H1 (cell line): ENCODE data around the gene UBA3. TPM values are rescaled to one million over a fixed set of nuclear protein-coding genes. Genes with fewer than 3 reads are reported as not detected.

Experiments
- CTCF ChIA-PET: fragments of 300-600 bp; sonication (Branson Sonifier 250); formaldehyde crosslinking; loops from one replicate; lab custom pipeline; 2021; ENCODE audit not compliant: partially characterized antibody; lab: Charles Lee
- POLR2A ChIA-PET: fragments of 300-600 bp; sonication (Branson Sonifier 250); formaldehyde crosslinking; loops from one replicate; lab custom pipeline; 2021; ENCODE audit warnings: inconsistent platforms; ENCODE audit not compliant: partially characterized antibody; lab: Charles Lee
- DNase-seq, 2 experiments: peaks; one replicate each; pipeline versions ENCODE4 v3.0.0 to v3.0.0-alpha.2; 2010 to 2022; ENCODE audit warnings: low spot score in 2 of 2, low read depth in 1 of 2, mixed read lengths in 1 of 2
- FAIRE-seq: peaks from 2 replicates; lab custom pipeline; 2011; peaks lifted over from hg19 to GRCh38; lab: Jason Lieb, UNC
- H2AFZ ChIP-seq: 2 replicates; pipeline ENCODE4 v1.8.1; 2012; ENCODE audit warnings: low read length, inconsistent platforms
- H2AK5ac ChIP-seq: 2 replicates; pipeline ENCODE4 v1.6.1; 2013; ENCODE audit warnings: low read depth, low read length
- H2BK120ac ChIP-seq: replicated peaks from 2 replicates; pipeline ENCODE3; 2013; ENCODE audit warnings: low read depth, low read length, inconsistent platforms
- H2BK12ac ChIP-seq: 2 replicates; pipeline ENCODE4 v1.6.1; 2013; ENCODE audit warnings: low read depth, low read length
- H2BK15ac ChIP-seq: 2 replicates; pipeline ENCODE4 v1.6.1; 2013; ENCODE audit warnings: low read length
- H2BK20ac ChIP-seq: 2 replicates; pipeline ENCODE4 v1.6.1; 2013; ENCODE audit warnings: low read length
- H2BK5ac ChIP-seq: 2 replicates; pipeline ENCODE4 v1.6.1; 2013; ENCODE audit warnings: low read depth, low read length
- H3K14ac ChIP-seq: 2 replicates; pipeline ENCODE4 v1.6.1; 2013; ENCODE audit warnings: inconsistent platforms; ENCODE audit not compliant: insufficient read length
- H3K18ac ChIP-seq: 2 replicates; pipeline ENCODE4 v1.6.1; 2013; ENCODE audit warnings: low read length; ENCODE audit errors: extremely low read depth
- H3K23ac ChIP-seq: 2 replicates; pipeline ENCODE4 v1.6.1; 2013; ENCODE audit warnings: inconsistent platforms; ENCODE audit not compliant: insufficient read length
- H3K23me2 ChIP-seq: 2 replicates; pipeline ENCODE4 v1.6.1; 2013; ENCODE audit warnings: low read depth, low read length
- H3K27ac ChIP-seq: 2 replicates; pipeline ENCODE4 v1.6.1; 2011; ENCODE audit warnings: low read depth, low read length, inconsistent platforms
- H3K27me3 ChIP-seq, 4 experiments: replicated peaks in 1 of 4; 1 replicate in 1 of 4; 2 replicates in 3 of 4; pipeline versions ENCODE4 v1.6.1 to v1.8.1; 2011 to 2013; ENCODE audit warnings: low read length in 3 of 4, mild to moderate bottlenecking in 3 of 4, inconsistent platforms in 2 of 4, mixed read lengths in 2 of 4, moderate library complexity in 1 of 4; ENCODE audit not compliant: control insufficient read depth in 3 of 4, insufficient read depth in 3 of 4; ENCODE audit errors: extremely low read depth in 1 of 4
- H3K36me3 ChIP-seq, 4 experiments: 2 replicates each; pipeline versions ENCODE4 v1.6.1 to v1.8.1; 2011 to 2013; ENCODE audit warnings: mild to moderate bottlenecking in 4 of 4, low read length in 3 of 4, moderate library complexity in 2 of 4, control low read depth in 1 of 4, inconsistent platforms in 1 of 4; ENCODE audit not compliant: insufficient read depth in 4 of 4, control insufficient read depth in 2 of 4
- H3K4ac ChIP-seq: replicated peaks from 2 replicates; pipeline ENCODE3; 2013; ENCODE audit warnings: low read length, low read depth, mixed read lengths, inconsistent platforms; ENCODE audit not compliant: insufficient read length
- H3K4me1 ChIP-seq, 4 experiments: replicated peaks in 1 of 4; 1 replicate in 1 of 4; 2 replicates in 3 of 4; pipeline versions ENCODE4 v1.6.1 to v1.8.1; 2011 to 2013; ENCODE audit warnings: low read length in 3 of 4, inconsistent platforms in 2 of 4, mixed read lengths in 1 of 4; ENCODE audit not compliant: insufficient read depth in 4 of 4, control insufficient read depth in 3 of 4
- H3K4me2 ChIP-seq, 2 experiments: 2 replicates each; pipeline versions ENCODE4 v1.6.1 to v1.8.1; 2011 to 2013; ENCODE audit warnings: low read depth in 2 of 2, low read length in 2 of 2, control low read depth in 1 of 2, inconsistent platforms in 1 of 2, mild to moderate bottlenecking in 1 of 2; ENCODE audit not compliant: insufficient read depth in 1 of 2
- H3K4me3 ChIP-seq, 4 experiments: fragments of 200-600, 300-600 bp in 1 of 4; sonication (generic), shearing (Covaris generic), sonication (Bioruptor Twin) in 1 of 4; 2 replicates each; pipeline versions ENCODE4 v1.5.1 to v1.8.1; 2011 to 2016; ENCODE audit warnings: low read length in 4 of 4, low read depth in 3 of 4, control low read depth in 2 of 4, inconsistent platforms in 2 of 4, mild to moderate bottlenecking in 2 of 4, mixed read lengths in 1 of 4, moderate library complexity in 1 of 4; ENCODE audit not compliant: insufficient read depth in 2 of 4; ENCODE audit errors: extremely low read depth in 1 of 4
- H3K56ac ChIP-seq: replicated peaks from 2 replicates; pipeline ENCODE3; 2013; ENCODE audit warnings: low read depth, mild to moderate bottlenecking, mixed read lengths, low read length, inconsistent platforms; ENCODE audit not compliant: insufficient read length
- H3K79me1 ChIP-seq: 2 replicates; pipeline ENCODE4 v1.6.1; 2013; ENCODE audit warnings: low read depth, low read length, control low read depth
- H3K79me2 ChIP-seq, 2 experiments: 2 replicates each; pipeline versions ENCODE4 v1.6.1 to v1.8.1; 2012 to 2013; ENCODE audit warnings: low read length in 2 of 2, mild to moderate bottlenecking in 2 of 2, inconsistent platforms in 1 of 2; ENCODE audit not compliant: insufficient read depth in 2 of 2, control insufficient read depth in 1 of 2
- H3K9ac ChIP-seq, 4 experiments: replicated peaks in 1 of 4; 1 replicate in 1 of 4; 2 replicates in 3 of 4; pipeline versions ENCODE4 v1.6.1 to v1.8.1; 2011 to 2013; ENCODE audit warnings: low read depth in 3 of 4, low read length in 3 of 4, control low read depth in 2 of 4, mild to moderate bottlenecking in 2 of 4, moderate library complexity in 2 of 4, inconsistent platforms in 1 of 4; ENCODE audit errors: extremely low read depth in 1 of 4
- H3K9me3 ChIP-seq, 2 experiments: 2 replicates each; pipeline versions ENCODE4 v1.6.1 to v1.8.1; 2012 to 2013; ENCODE audit warnings: mild to moderate bottlenecking in 2 of 2, moderate library complexity in 2 of 2, control low read depth in 1 of 2, inconsistent platforms in 1 of 2, low read depth in 1 of 2, low read length in 1 of 2, mixed read lengths in 1 of 2; ENCODE audit not compliant: insufficient read depth in 2 of 2
- H4K20me1 ChIP-seq, 2 experiments: replicated peaks in 1 of 2; 2 replicates each; pipeline versions ENCODE3 to v1.8.1; 2011 to 2013; ENCODE audit warnings: inconsistent platforms in 2 of 2, low read length in 2 of 2, mild to moderate bottlenecking in 1 of 2; ENCODE audit not compliant: insufficient read depth in 2 of 2, control insufficient read depth in 1 of 2
- H4K5ac ChIP-seq: 2 replicates; pipeline ENCODE4 v1.6.1; 2013; ENCODE audit warnings: low read length, low read depth, mixed read lengths, inconsistent platforms; ENCODE audit not compliant: insufficient read length
- H4K8ac ChIP-seq: 2 replicates; pipeline ENCODE4 v1.8.0; 2013; ENCODE audit warnings: mild to moderate bottlenecking, moderate library complexity, low read length, inconsistent platforms; ENCODE audit not compliant: insufficient read depth; ENCODE audit errors: extremely low read depth
- H4K91ac ChIP-seq: replicated peaks from 2 replicates; pipeline ENCODE3; 2013; ENCODE audit warnings: low read length, mixed read lengths, inconsistent platforms; ENCODE audit not compliant: insufficient read length
- CBX5 ChIP-seq: fragments of 300-800, 300-1000 bp; sonication (generic); IDR thresholded peaks from 2 replicates; pipeline ENCODE4 v1.7.1; 2016; ENCODE audit warnings: antibody characterized with exemption, low read length, low read depth
- CEBPB ChIP-seq: IDR thresholded peaks from 2 replicates; pipeline ENCODE4 v1.6.1; 2012; ENCODE audit warnings: low read depth, low read length
- HDAC2 ChIP-seq, 2 experiments: fragments of 300-600 bp in 1 of 2; sonication (generic) in 1 of 2; IDR thresholded peaks; 2 replicates each; pipeline ENCODE4 v1.6.1; 2011 to 2012; ENCODE audit warnings: low read depth in 2 of 2, low read length in 2 of 2, mild to moderate bottlenecking in 2 of 2, moderate library complexity in 2 of 2, borderline replicate concordance in 1 of 2, inconsistent platforms in 1 of 2
- JUND ChIP-seq: IDR thresholded peaks from 2 replicates; pipeline ENCODE4 v1.6.1; 2011; ENCODE audit warnings: mild to moderate bottlenecking, improper control_type of control experiment, low read length
- KDM1A ChIP-seq: fragments of 200-600, 300-600 bp; sonication (generic); IDR thresholded peaks from 2 replicates; pipeline ENCODE4 v1.7.1; 2016; ENCODE audit warnings: mild to moderate bottlenecking, low read length, borderline replicate concordance
- NANOG ChIP-seq: IDR thresholded peaks from 2 replicates; pipeline ENCODE4 v1.6.1; 2011; ENCODE audit warnings: low read length, low read depth, mild to moderate bottlenecking, inconsistent platforms; ENCODE audit not compliant: insufficient read depth, poor library complexity, severe bottlenecking
- PHF8 ChIP-seq: fragments of 200-600 bp; sonication (generic); conservative IDR thresholded peaks from 2 replicates; pipeline ENCODE4 v1.7.1; 2012; ENCODE audit warnings: low read depth, mild to moderate bottlenecking, inconsistent platforms, low read length, moderate library complexity
- SIN3A ChIP-seq, 2 experiments: IDR thresholded peaks in 1 of 2; conservative IDR thresholded peaks in 1 of 2; 2 replicates each; pipeline ENCODE4 v1.6.1; 2011 to 2012; ENCODE audit warnings: low read length in 2 of 2, improper control_type of control experiment in 1 of 2, low read depth in 1 of 2, mild to moderate bottlenecking in 1 of 2
- YY1 ChIP-seq: IDR thresholded peaks from 2 replicates; pipeline ENCODE4 v1.6.1; 2011; ENCODE audit warnings: low read depth, mild to moderate bottlenecking, low read length
- WGBS, 2 experiments: shearing (Covaris generic) in 1 of 2; methylation state at CpG; one replicate each; pipeline versions ENCODE4 v1.1.6 to v1.1.7; 2013 to 2015; ENCODE audit warnings: low lambda C conversion rate in 2 of 2, mixed read lengths in 2 of 2, inconsistent platforms in 1 of 2, low coverage in 1 of 2, missing lambda C conversion rate in 1 of 2; ENCODE audit not compliant: insufficient replicate concordance in 2 of 2, insufficient coverage in 1 of 2, insufficient read length in 1 of 2; ENCODE audit errors: extremely low coverage in 1 of 2, missing lambda C conversion rate in 1 of 2; 5-methylcytosine and 5-hydroxymethylcytosine counted together
- polyA plus RNA-seq, 7 experiments: library from polyadenylated mRNA; depleted of rRNA in 3 of 7; stranded (reverse) in 5 of 7; unstranded in 2 of 7; fragments of >200 nt in 5 of 7; fragments of 200-250 nt in 2 of 7; gene quantifications; 1 replicate in 5 of 7; 2 replicates in 1 of 7; 4 replicates in 1 of 7; pipeline versions ENCODE4 v1.2.1 to v1.2.3, GENCODE V29; 2011 to 2013; ENCODE audit warnings: missing spikeins in 2 of 7, mixed read lengths in 2 of 7
- total RNA-seq: library from RNA; stranded (reverse); fragmentation: NEBNext Ultra II Directional; extraction: Animal tissue kit (Norgen Biotek cat#: 25700); gene quantifications from 2 replicates; pipeline ENCODE4 v1.2.1, GENCODE V29; 2021
- TF ChIP-seq, protein P1 (sequence below): IDR thresholded peaks from 2 replicates; pipeline ENCODE4 v1.6.1; 2012; ENCODE audit warnings: low read length, inconsistent platforms

UBA3 gene
- total and polyA plus RNA-seq, 2 of the 8 experiments (the other 6 are each of a cell fraction or from before 2014, with no cell fraction given), result 40.8 to 97.8 TPM

- Histone ChIP-seq H3K56ac (no peak overlapping the region), H2BK20ac (no peak overlapping the region), H3K4ac (no peak overlapping the region), H2AK5ac (no peak overlapping the region), H3K4me1 (peaks cover 4 to 12% (median 7%) of the 10 kb centered on the region in 4 experiments; a peak in 6 of 7 replicates), H4K8ac (no peak overlapping the region), H3K23ac (no peak overlapping the region), H3K79me1 (no peaks in the 10 kb centered on the region), H3K18ac (no peak overlapping the region), H2AFZ (no peak overlapping the region), H4K5ac (no peak overlapping the region), H4K20me1 (peaks cover 0 to 1% of the 10 kb centered on the region in 2 experiments), H3K9ac (no peak overlapping the region), H3K27me3 (no peaks in the 10 kb centered on the region), H2BK120ac (no peak overlapping the region), H3K36me3 (no peaks in the 10 kb centered on the region), H3K14ac (no peak overlapping the region), H3K79me2 (no peaks in the 10 kb centered on the region), H3K27ac (no peak overlapping the region), H2BK5ac (no peak overlapping the region), H3K23me2 (peaks cover 4% of the 10 kb centered on the region), H2BK15ac (no peak overlapping the region), H4K91ac (no peak overlapping the region), H3K4me3 (no peak overlapping the region), H2BK12ac (no peak overlapping the region), H3K9me3 (no peaks in the 10 kb centered on the region), H3K4me2 (no peak overlapping the region; a peak in 1 of 4 replicates)
- ChIA-PET POLR2A (interaction anchor here (0.8 kb wide), 1 partner anchor 497 kb away, joined by 3 read pairs; no protein-coding TSS in a partner anchor), CTCF (interaction anchor here (0.7 to 1.0 kb wide), 2 partner anchors 76 to 353 kb away, joined by 3 read pairs; no protein-coding TSS in a partner anchor)
- no peak for DNase-seq
- FAIRE-seq, result no peak
- WGBS, 2 experiments, result 93% methylated on average over 3 of the region's 3 CpGs; no CpG with 5 or more reads in 1 of the 2 experiments
- TF ChIP-seq, protein P1, sequence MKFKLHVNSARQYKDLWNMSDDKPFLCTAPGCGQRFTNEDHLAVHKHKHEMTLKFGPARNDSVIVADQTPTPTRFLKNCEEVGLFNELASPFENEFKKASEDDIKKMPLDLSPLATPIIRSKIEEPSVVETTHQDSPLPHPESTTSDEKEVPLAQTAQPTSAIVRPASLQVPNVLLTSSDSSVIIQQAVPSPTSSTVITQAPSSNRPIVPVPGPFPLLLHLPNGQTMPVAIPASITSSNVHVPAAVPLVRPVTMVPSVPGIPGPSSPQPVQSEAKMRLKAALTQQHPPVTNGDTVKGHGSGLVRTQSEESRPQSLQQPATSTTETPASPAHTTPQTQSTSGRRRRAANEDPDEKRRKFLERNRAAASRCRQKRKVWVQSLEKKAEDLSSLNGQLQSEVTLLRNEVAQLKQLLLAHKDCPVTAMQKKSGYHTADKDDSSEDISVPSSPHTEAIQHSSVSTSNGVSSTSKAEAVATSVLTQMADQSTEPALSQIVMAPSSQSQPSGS, result no peak
- no peak for TF ChIP-seq HDAC2 (IDR thresholded peaks at IDR 0.05; ENCODE audit: borderline replicate concordance in 1 of 2, low read depth in 2 of 2, low read length in 2 of 2)
- TF ChIP-seq CEBPB, result no peak
- no peak for TF ChIP-seq SIN3A (conservative IDR thresholded peaks at IDR 0.05 in 1 of 2, IDR thresholded peaks at IDR 0.05 in 1 of 2; ENCODE audit: low read depth in 1 of 2, low read length in 2 of 2)
- TF ChIP-seq JUND, result no peak
- no peak for TF ChIP-seq KDM1A
- no peak for TF ChIP-seq PHF8
- TF ChIP-seq YY1, result no peak
- TF ChIP-seq NANOG, result no peak
- TF ChIP-seq CBX5, result no peak
These were observed 7.0 kb upstream of the UBA3 start for GRCh38 chr3:69087030-69087791.
